Thyroid gland (tissue), 4 donors: ENCODE results near the gene ZRANB3. TPM values are rescaled to one million over a fixed set of nuclear protein-coding genes. Genes with fewer than 3 reads are reported as not detected.
"Not testable (repeated sequence)": the region's sequence is repeated elsewhere in the genome, so short reads cannot be mapped to it uniquely, and the experiment has no call there.

Source experiments
- DNase-seq, 2 donors: peaks; one replicate each; pipeline ENCODE4 v3.0.0-alpha.2; 2019
- H3K27ac ChIP-seq, 3 donors: fragments of 200-600 bp; sonication (generic); 1 replicate in 2 of 3; 2 replicates in 1 of 3; pipeline ENCODE4 v1.5.1; 2016 to 2019; ENCODE audit warnings: mild to moderate bottlenecking in 1 of 3, moderate library complexity in 1 of 3
- H3K27me3 ChIP-seq: fragments of 200-600 bp; sonication (generic); one replicate; pipeline ENCODE4 v1.5.1; 2019
- H3K36me3 ChIP-seq, 2 donors: fragments of 200-600 bp; sonication (generic); one replicate each; pipeline ENCODE4 v1.5.1; 2016 to 2019
- H3K4me1 ChIP-seq, 2 donors: fragments of 200-600 bp; sonication (generic); one replicate each; pipeline ENCODE4 v1.5.1; 2017 to 2019
- H3K4me3 ChIP-seq, 3 donors: fragments of 200-600 bp; sonication (generic); replicated peaks in 1 of 3; 1 replicate in 2 of 3; 2 replicates in 1 of 3; pipeline ENCODE4 v1.5.1; 2016; ENCODE audit warnings: mild to moderate bottlenecking in 1 of 3
- H3K9me3 ChIP-seq: fragments of 200-600 bp; sonication (generic); one replicate; pipeline ENCODE4 v1.5.1; 2017
- CTCF ChIP-seq, 6 experiments: fragments of 200-600 bp in 3 of 6; fragments of 450-650 bp in 3 of 6; sonication (generic) in 3 of 6; IDR thresholded peaks; one replicate each; pipeline ENCODE4 v1.5.1; 2016 to 2019; ENCODE audit warnings: antibody characterized with exemption in 6 of 6, mild to moderate bottlenecking in 2 of 6, inconsistent platforms in 1 of 6, moderate library complexity in 1 of 6
- POLR2A ChIP-seq, 2 donors: fragments of 450-650 bp; IDR thresholded peaks; one replicate each; pipeline ENCODE4 v1.6.1; 2017; ENCODE audit warnings: antibody characterized with exemption in 2 of 2, mild to moderate bottlenecking in 2 of 2, moderate library complexity in 1 of 2
- WGBS, 2 donors: methylation state at CpG; one replicate each; pipeline ENCODE4 v1.1.5; 2017; 5-methylcytosine and 5-hydroxymethylcytosine counted together
- intact Hi-C: fragments of 100-400 bp; cut with DNase I; formaldehyde crosslinking; loops from one replicate; pipeline ENCODE4 v1.15.1; 2023
- total RNA-seq, 4 donors: library from RNA; depleted of rRNA; stranded (reverse); fragments of >200 nt; gene quantifications; one replicate each; pipeline ENCODE4 v1.2.3, GENCODE V29; 2016

ZRANB3 gene
- total RNA-seq, 4 donors from 2014 or later, result 3.1 to 12.2 (median 9.3) TPM

- Histone ChIP-seq H3K36me3 (no peaks in the 10 kb centered on the region), H3K4me3 (no peak overlapping the region), H3K4me1 (no peaks in the 10 kb centered on the region), H3K27me3 (no peaks in the 10 kb centered on the region), H3K9me3 (no peaks in the 10 kb centered on the region), H3K27ac (no peak overlapping the region)
- intact Hi-C loops, result no loop called here
- no peak for TF ChIP-seq POLR2A (IDR thresholded peaks at IDR 0.05)
- TF ChIP-seq CTCF (IDR thresholded peaks at IDR 0.05), result no peak
- WGBS, 2 donors, result 97 to 100% methylated on average over 1 of the region's 1 CpG
- DNase-seq, result no peak
Measured at GRCh38 chr2:135451966-135452365, 79.1 kb downstream of the ZRANB3 start.

- DNase-seq, H3K27me3 ChIP-seq, intact Hi-C loops, H3K36me3 ChIP-seq, H3K9me3 ChIP-seq, H3K4me3 ChIP-seq, H3K4me1 ChIP-seq, H3K27ac ChIP-seq: not testable (repeated sequence)
- WGBS, 2 donors, result 94 to 95% methylated on average over 5 of the region's 5 CpGs
Measured at GRCh38 chr2:135443013-135443412, 88.0 kb downstream of the ZRANB3 start.

GRCh38 chr2:135435155-135435554 is 95.9 kb downstream of the ZRANB3 start:
- H3K36me3 ChIP-seq, H3K4me3 ChIP-seq, DNase-seq, H3K4me1 ChIP-seq, intact Hi-C loops, H3K9me3 ChIP-seq, H3K27ac ChIP-seq, H3K27me3 ChIP-seq: not testable (repeated sequence)
- WGBS, 2 donors, result 97 to 99% methylated on average over 6 of the region's 6 CpGs

- Histone ChIP-seq H3K27me3 (no peaks in the 10 kb centered on the region), H3K4me1 (no peaks in the 10 kb centered on the region), H3K27ac (no peak overlapping the region), H3K4me3 (no peak overlapping the region), H3K9me3 (no peaks in the 10 kb centered on the region), H3K36me3 (no peaks in the 10 kb centered on the region)
- intact Hi-C loops, result no loop called here
- DNase-seq, result no peak
- 73 to 87% methylated on average over 1 of the region's 1 CpG for WGBS, 2 donors
- no peak for TF ChIP-seq POLR2A (IDR thresholded peaks at IDR 0.05)
- no peak for TF ChIP-seq CTCF (IDR thresholded peaks at IDR 0.05)
Measured at GRCh38 chr2:135424849-135425248, 106.2 kb downstream of the ZRANB3 start.

GRCh38 chr2:135422898-135423297 is 108.1 kb downstream of the ZRANB3 start:
- Histone ChIP-seq H3K27me3 (no peaks in the 10 kb centered on the region), H3K4me3 (no peak overlapping the region), H3K9me3 (no peaks in the 10 kb centered on the region), H3K27ac (no peak overlapping the region), H3K36me3 (no peaks in the 10 kb centered on the region), H3K4me1 (no peaks in the 10 kb centered on the region)
- intact Hi-C loops, result no loop called here
- 94 to 95% methylated on average over 3 of the region's 3 CpGs for WGBS, 2 donors
- DNase-seq, result no peak
- TF ChIP-seq POLR2A (IDR thresholded peaks at IDR 0.05) (no peak), CTCF (IDR thresholded peaks at IDR 0.05) (no peak)

GRCh38 chr2:135411646-135412045 is 119.4 kb downstream of the ZRANB3 start:
- H3K4me3 ChIP-seq, result no peak overlapping the region
- no peaks in the 10 kb centered on the region for H3K9me3 ChIP-seq
- H3K36me3 ChIP-seq, result no peaks in the 10 kb centered on the region
- H3K27me3 ChIP-seq, result no peaks in the 10 kb centered on the region
- WGBS, 2 donors, result 96 to 97% methylated on average over 3 of the region's 3 CpGs
- intact Hi-C loops, result no loop called here
- no peak overlapping the region for H3K27ac ChIP-seq
- DNase-seq, result no peak
- H3K4me1 ChIP-seq, result no peaks in the 10 kb centered on the region
- TF ChIP-seq CTCF (IDR thresholded peaks at IDR 0.05) (no peak), POLR2A (IDR thresholded peaks at IDR 0.05) (no peak)
